ENCODE results near the gene NAALADL2. TPM values are rescaled to one million over a fixed set of nuclear protein-coding genes. Genes with fewer than 3 reads are reported as not detected.

The NAALADL2 gene
- polyA plus RNA-seq, 3 donors: not detected

DNA sequence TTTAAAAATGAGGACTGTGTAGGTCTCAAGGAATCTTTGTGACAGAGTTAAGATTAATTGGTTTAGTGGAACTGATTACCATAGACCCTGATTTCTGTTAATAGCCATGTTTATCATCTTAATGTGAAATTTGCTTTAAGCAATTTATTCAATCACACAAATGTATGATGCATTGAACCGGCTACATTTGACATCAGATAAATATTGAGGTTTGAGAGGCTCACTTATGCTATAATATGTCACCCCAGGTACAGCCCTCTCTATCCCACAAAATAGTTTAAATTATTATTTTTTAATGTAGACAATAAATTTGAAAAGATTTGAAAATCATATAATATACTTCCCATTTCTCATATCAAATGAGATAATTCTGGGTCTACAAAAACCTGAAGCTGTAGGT lies 413.3 kb downstream of the NAALADL2 start:
- H3K4me2 ChIP-seq (replicated peaks; ENCODE audit: extremely low read depth, low read length, poor library complexity, severe bottlenecking): no peak overlapping the region
- no peak for DNase-seq
- H2AFZ ChIP-seq (ENCODE audit: insufficient read depth, low read depth, low read length, poor library complexity, severe bottlenecking): no peak overlapping the region
- no peak overlapping the region for H3K4me3 Mint-ChIP-seq
- no peaks in the 10 kb centered on the region for H3K9me3 ChIP-seq (replicated peaks in 1 of 2; ENCODE audit: control insufficient read depth in 1 of 2, insufficient read depth in 1 of 2, low read length in 2 of 2)
- H3K4me3 ChIP-seq (replicated peaks in 1 of 3; ENCODE audit: low read depth in 2 of 3, low read length in 3 of 3): no peak overlapping the region
- H3K9me3 Mint-ChIP-seq: peaks cover 0 to 6% (median 2%) of the 10 kb centered on the region in 7 donors
- intact Hi-C loops (cut with micrococcal nuclease): no loop called here
- no peaks in the 10 kb centered on the region for H3K79me2 ChIP-seq (ENCODE audit: insufficient read depth, low read length)
- H3K4me1 Mint-ChIP-seq: no peaks in the 10 kb centered on the region
- no CpG with 5 or more reads among the region's 1 CpG for WGBS (ENCODE audit: insufficient coverage)
- no peaks in the 10 kb centered on the region for H3K36me3 Mint-ChIP-seq
- H3K4me1 ChIP-seq (ENCODE audit: control insufficient read depth in 1 of 2, insufficient read depth in 2 of 2, low read length in 2 of 2): no peaks in the 10 kb centered on the region
- H3K9ac ChIP-seq (ENCODE audit: insufficient read depth, low read length, poor library complexity, severe bottlenecking): no peak overlapping the region
- no peaks in the 10 kb centered on the region for H3K27me3 ChIP-seq (ENCODE audit: control insufficient read depth in 2 of 2, insufficient read depth in 2 of 2, low read length in 2 of 2)
- no peaks in the 10 kb centered on the region for H3K36me3 ChIP-seq (replicated peaks in 1 of 2; ENCODE audit: control insufficient read depth in 1 of 2, insufficient read depth in 2 of 2, low read length in 2 of 2)
- H4K20me1 ChIP-seq (ENCODE audit: insufficient read depth, low read length): no peaks in the 10 kb centered on the region
- H3K27ac ChIP-seq (ENCODE audit: low read depth in 1 of 2, low read length in 2 of 2): no peak overlapping the region
- no peak overlapping the region for H3K27ac Mint-ChIP-seq
- no peaks in the 10 kb centered on the region for H3K27me3 Mint-ChIP-seq (ENCODE audit: low read depth in 3 of 3)
- TF ChIP-seq, protein P1, sequence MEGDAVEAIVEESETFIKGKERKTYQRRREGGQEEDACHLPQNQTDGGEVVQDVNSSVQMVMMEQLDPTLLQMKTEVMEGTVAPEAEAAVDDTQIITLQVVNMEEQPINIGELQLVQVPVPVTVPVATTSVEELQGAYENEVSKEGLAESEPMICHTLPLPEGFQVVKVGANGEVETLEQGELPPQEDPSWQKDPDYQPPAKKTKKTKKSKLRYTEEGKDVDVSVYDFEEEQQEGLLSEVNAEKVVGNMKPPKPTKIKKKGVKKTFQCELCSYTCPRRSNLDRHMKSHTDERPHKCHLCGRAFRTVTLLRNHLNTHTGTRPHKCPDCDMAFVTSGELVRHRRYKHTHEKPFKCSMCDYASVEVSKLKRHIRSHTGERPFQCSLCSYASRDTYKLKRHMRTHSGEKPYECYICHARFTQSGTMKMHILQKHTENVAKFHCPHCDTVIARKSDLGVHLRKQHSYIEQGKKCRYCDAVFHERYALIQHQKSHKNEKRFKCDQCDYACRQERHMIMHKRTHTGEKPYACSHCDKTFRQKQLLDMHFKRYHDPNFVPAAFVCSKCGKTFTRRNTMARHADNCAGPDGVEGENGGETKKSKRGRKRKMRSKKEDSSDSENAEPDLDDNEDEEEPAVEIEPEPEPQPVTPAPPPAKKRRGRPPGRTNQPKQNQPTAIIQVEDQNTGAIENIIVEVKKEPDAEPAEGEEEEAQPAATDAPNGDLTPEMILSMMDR (IDR thresholded peaks at IDR 0.05): no peak

DNA sequence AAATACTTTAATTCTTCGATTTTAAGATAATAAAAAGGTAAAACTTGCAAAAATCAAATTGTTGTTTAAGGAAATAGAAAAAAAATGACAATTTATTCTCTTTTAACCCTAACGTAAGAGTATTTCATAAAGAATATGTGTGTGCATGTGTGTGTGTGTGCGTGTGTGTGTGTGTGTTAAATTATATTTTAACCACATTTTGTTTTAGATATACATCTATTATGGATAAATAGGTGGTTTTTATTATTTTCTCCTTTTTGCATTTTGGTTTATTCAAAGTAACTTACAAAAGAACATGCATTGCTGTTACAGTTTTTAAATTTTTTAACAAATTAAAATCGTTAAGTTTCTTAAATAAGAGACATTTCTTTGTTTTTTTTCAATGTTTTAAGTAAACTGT lies 414.4 kb downstream of the NAALADL2 start:
- intact Hi-C loops (cut with micrococcal nuclease): no loop called here
- Mint-ChIP-seq H3K27me3 (ENCODE audit: low read depth in 3 of 3) (no peaks in the 10 kb centered on the region), H3K27ac (no peak overlapping the region), H3K4me3 (no peak overlapping the region), H3K36me3 (no peaks in the 10 kb centered on the region), H3K9me3 (peaks cover 0 to 8% (median 2%) of the 10 kb centered on the region in 7 donors), H3K4me1 (no peaks in the 10 kb centered on the region)
- no peaks in the 10 kb centered on the region for H3K36me3 ChIP-seq (replicated peaks in 1 of 2; ENCODE audit: control insufficient read depth in 1 of 2, insufficient read depth in 2 of 2, low read length in 2 of 2)
- H2AFZ ChIP-seq (ENCODE audit: insufficient read depth, low read depth, low read length, poor library complexity, severe bottlenecking): no peak overlapping the region
- TF ChIP-seq, protein P1 (IDR thresholded peaks at IDR 0.05): no peak
- H4K20me1 ChIP-seq (ENCODE audit: insufficient read depth, low read length): no peaks in the 10 kb centered on the region
- H3K27me3 ChIP-seq (ENCODE audit: control insufficient read depth in 2 of 2, insufficient read depth in 2 of 2, low read length in 2 of 2): no peaks in the 10 kb centered on the region
- DNase-seq: no peak
- H3K9me3 ChIP-seq (replicated peaks in 1 of 2; ENCODE audit: control insufficient read depth in 1 of 2, insufficient read depth in 1 of 2, low read length in 2 of 2): no peaks in the 10 kb centered on the region
- H3K79me2 ChIP-seq (ENCODE audit: insufficient read depth, low read length): no peaks in the 10 kb centered on the region
- no peak overlapping the region for H3K9ac ChIP-seq (ENCODE audit: insufficient read depth, low read length, poor library complexity, severe bottlenecking)
- no peak overlapping the region for H3K4me3 ChIP-seq (replicated peaks in 1 of 3; ENCODE audit: low read depth in 2 of 3, low read length in 3 of 3)
- no peak overlapping the region for H3K4me2 ChIP-seq (replicated peaks; ENCODE audit: extremely low read depth, low read length, poor library complexity, severe bottlenecking)
- H3K4me1 ChIP-seq (ENCODE audit: control insufficient read depth in 1 of 2, insufficient read depth in 2 of 2, low read length in 2 of 2): no peaks in the 10 kb centered on the region
- no CpG with 5 or more reads among the region's 4 CpGs for whole genome bisulfite sequencing (ENCODE audit: insufficient coverage)
- H3K27ac ChIP-seq (ENCODE audit: low read depth in 1 of 2, low read length in 2 of 2): no peak overlapping the region

Measured in CD14-positive monocyte (primary cell).